HG03135 (cell line): Measurements from ENCODE around the gene SLPI.

Source experiments
- ATAC-seq: cut with Tn5 transposase; IDR thresholded peaks from one replicate; pipeline ENCODE4 v1.9.1; 2021; ENCODE audit warnings: mild to moderate bottlenecking, moderate library complexity; ENCODE audit not compliant: unreplicated experiment

SLPI gene

DNA sequence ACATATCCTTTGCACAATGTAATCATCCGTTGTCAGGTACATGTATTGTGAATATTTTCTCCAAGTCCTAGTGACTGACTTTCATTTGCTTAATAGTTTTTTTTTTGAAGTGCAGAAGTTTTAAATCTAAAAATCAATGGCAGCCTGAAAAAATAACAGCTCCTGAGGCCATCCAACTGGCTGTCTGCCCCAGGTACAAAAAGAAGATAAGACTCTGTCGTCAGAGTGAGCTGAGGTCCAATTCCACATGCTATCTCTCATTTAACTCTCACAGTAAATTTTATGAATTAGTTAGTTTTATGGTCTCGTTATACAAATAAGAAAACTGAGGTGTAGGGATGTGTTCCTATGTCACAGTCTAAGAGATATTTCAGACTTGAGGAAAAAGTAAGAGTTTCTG, 21.0 kb upstream of the SLPI start:
- no peak for ATAC-seq

DNA sequence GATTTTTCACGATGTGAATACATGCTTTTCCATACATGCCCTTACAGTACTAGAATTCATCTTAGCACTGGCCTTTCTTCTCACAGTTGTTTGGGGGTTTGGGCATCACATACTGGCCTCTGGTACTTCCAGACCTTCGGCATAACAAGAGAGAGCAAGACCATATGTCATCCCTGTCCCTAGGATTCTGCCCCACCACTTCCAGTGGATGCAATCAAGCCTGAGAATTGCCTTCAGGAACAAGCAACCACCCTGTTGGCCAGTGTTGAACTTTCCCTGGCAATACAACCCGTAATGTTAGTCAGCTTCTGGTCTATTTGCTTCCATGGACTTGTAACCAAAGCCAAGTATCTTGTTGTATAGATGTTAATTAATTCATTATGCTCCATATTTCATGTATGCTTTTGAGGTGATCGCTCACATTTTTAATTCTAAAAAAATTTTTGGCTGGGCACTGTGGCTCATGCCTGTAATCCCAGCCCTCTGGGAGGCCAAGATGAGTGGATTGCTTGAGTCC, 15.4 kb upstream of the SLPI start:
- no peak for ATAC-seq

DNA sequence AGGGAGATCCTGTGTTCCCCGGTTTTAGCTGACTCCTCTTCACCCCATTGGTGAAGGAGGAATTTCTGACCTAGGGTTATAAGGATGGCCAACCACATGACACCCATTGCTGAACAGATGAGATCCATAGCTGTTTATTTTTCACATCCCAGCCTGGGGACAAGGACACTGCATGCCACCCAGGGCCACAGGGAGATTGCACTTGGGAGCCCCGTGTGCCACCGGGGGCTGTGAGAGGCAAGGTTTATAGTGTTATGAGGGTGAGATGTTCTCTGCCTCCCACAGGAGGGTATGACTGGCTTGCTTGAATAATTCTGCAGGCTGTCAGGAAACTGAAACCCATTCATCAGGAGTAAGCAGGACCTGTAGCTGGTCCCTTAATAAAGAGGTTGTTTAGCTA, 14.7 kb upstream of the SLPI start:
- no peak for ATAC-seq

DNA sequence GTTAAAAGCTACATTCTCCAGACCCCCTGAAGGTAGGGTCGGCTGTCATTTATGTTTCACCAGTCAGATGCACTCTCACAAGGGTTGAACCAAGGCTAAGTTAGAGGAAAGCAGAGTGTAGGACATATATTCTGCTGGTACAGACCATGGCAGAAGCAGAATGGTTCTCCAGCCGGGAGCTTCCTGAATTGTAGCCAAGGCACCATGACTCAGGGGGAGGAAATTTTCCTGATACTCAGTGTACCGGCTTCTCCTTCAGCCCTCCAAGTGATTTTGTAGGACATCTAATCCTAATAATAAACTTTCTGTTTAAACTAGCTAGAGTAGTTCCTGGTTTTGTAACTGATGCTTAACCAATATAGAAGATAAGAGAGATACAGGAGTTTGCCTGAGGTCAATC, 14.2 kb upstream of the SLPI start:
- no peak for ATAC-seq

GRCh38 chr20:45266977-45267376, 12.6 kb upstream of the SLPI start:
- ATAC-seq, result no peak

GRCh38 chr20:45263556-45264266, 9.3 kb upstream of the SLPI start:
- ATAC-seq, result no peak

- no peak for ATAC-seq
Measured at GRCh38 chr20:45258664-45259063, 4.3 kb upstream of the SLPI start.

GRCh38 chr20:45258259-45258658, 3.9 kb upstream of the SLPI start:
- ATAC-seq, result no peak

GRCh38 chr20:45257711-45258110, 3.3 kb upstream of the SLPI start:
- no peak for ATAC-seq

DNA sequence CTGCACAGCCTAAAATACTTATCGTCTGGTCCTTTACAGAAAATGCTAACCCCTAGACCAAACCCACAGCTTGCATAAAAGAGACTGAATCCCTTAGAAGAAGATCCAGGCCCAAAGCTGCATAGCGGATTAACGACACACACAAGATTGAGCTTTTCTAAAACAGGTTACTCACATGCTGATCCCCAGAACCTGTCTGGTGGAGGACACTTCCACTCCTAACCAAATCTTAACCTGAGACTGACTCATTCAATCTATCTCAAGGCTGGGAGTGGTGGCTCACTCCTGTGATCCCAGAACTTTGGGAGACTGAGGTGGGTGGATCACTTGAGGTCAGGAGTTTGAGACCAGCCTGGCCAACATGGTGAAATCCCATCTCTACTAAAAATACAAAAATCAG, 2.8 kb upstream of the SLPI start:
- ATAC-seq, result no peak

- ATAC-seq, result no peak
Measured at GRCh38 chr20:45253261-45253660, 1.1 kb downstream of the SLPI start.

GRCh38 chr20:45251884-45252560, 2.3 kb downstream of the SLPI start:
- no peak for ATAC-seq

- no peak for ATAC-seq
Measured at GRCh38 chr20:45248609-45249008, 5.8 kb downstream of the SLPI start.

GRCh38 chr20:45247865-45248264, 6.5 kb downstream of the SLPI start:
- ATAC-seq, result no peak

DNA sequence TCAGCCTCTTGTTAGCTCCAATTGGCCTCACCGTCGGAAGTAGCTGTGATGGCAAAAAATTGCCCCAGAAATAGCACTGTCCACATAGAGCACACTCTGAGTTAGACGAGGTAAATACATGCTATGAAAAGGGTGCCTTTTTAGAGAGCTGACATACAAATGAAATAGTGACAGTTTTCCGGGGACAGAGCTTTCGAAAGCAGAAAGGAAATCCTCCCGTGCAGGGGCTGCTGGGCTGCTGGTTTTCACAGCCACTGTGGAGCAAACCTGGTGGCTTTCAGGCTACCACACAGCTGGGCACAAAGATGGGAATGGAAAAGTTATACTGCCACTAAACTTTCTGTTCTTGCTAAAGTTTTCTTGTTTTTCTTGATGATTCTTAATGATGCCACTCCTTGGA, 8.3 kb downstream of the SLPI start:
- no peak for ATAC-seq

DNA sequence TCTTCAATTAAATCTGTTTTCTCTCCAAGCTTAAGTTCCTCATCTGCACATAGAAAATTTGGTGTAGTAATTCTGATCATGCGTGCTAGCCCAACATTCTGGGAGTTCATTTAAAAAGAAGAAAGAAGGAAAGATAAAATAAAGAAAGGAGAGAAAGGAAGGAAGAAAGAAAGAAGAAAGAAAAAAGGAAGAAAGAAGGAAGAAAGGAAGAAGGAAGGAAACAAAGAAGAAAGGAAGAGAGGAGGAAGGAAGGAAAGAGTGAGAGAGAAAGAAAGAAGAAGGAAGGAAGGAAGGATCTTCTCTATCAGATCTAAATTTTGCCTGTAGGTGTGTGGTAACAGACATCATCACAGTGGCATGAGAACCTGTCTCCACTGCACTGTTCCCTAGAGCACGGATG, 16.2 kb downstream of the SLPI start:
- ATAC-seq, result no peak

DNA sequence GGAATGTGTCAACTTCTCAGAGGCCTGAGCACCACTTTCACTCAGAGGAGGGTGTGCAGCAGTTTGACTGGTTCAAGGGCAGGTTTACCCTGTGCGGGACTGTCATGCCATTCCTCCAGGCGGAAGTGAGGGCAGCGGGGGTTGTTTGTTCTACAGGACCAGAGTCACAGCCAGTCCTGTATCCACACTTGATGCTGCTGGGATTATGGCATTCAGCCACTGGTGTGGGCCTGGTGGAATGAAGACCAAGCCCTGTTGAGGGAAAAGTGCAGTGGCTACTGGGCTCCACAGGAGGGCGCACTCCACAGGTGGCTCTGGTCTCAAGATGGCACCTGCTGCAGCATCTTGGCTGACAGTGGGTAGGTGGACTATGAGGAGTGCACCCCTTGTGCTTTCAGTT, 18.4 kb downstream of the SLPI start:
- no peak for ATAC-seq

DNA sequence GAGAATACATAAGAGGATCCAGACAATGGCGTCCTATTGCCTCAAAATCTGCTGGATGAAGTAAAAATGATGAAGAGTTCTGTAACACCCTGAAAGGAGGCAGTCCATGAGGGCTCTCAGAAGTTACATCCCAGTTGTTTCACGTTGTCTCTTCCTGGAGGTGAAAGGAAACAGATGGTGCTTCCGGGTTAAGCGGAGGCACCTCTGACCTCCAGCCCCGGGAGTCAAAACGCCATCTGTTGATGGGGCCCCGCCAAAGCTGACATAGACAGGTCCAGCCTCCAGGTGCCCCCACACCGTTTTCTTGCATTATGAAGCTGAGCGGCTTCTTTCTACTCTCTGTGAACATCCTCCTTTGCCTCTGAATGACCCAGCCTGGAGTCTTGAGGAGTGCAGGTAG, 23.7 kb downstream of the SLPI start:
- ATAC-seq, result no peak

GRCh38 chr20:45229264-45230056, 24.9 kb downstream of the SLPI start:
- no peak for ATAC-seq

DNA sequence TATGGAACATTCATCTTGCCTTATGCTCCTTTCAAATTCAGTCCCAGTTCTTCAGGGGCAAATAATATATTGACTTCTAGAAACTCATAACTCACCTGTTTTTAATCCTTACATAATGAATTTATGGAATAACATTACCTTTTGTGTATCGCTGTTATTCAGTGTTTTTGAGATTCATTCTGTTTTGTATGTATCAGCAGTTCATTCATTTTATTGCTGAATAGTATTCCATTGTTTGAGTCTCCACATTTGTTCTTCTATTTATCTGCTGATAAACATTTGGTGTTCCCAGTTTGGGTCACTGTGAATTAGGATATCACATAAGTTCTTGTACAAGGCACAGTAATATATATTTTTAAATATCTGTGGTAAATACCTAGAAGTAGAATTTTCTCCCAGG, 28.1 kb downstream of the SLPI start:
- no peak for ATAC-seq

DNA sequence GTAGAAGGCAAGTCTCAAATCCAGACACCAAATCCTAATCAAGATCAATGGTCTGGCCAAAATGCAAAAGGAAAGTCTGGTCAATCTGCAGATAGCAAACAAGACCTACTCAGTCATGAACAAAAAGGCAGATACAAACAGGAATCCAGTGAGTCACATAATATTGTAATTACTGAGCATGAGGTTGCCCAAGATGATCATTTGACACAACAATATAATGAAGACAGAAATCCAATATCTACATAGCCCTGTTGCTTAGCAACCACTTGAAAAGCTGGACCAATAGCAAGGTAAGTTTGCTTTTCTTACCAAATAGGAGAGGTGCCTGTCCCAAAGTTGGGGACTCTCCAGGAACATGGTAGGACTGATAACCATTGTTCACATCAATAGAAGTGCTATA, 31.2 kb downstream of the SLPI start:
- ATAC-seq, result no peak

DNA sequence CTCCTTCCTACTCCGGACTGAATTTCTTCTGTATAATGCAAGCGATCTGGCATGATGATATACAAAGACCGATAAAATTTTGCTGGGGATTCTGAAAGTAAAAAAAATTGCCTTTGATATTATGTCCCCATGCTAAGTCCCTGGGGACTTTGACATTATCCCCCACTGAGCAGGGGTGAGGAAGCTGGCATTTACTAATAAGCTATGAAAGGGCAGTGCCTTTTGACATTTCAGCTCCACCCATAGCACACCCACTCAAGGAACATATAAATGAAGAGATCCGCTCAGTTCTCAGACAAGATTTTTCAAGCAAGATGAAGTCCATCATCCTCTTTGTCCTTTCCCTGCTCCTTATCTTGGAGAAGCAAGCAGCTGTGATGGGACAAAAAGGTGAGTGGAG, 33.3 kb downstream of the SLPI start, which contains the start of gene SEMG2:
Gene SEMG2, plus strand, starts transcription at position 298 of the 400 bp plus-strand sequence. Its CDS starts 17 bp downstream, at position 315.
- no peak for ATAC-seq
